ENCODE measurements around the gene B4GALNT3.

DNA sequence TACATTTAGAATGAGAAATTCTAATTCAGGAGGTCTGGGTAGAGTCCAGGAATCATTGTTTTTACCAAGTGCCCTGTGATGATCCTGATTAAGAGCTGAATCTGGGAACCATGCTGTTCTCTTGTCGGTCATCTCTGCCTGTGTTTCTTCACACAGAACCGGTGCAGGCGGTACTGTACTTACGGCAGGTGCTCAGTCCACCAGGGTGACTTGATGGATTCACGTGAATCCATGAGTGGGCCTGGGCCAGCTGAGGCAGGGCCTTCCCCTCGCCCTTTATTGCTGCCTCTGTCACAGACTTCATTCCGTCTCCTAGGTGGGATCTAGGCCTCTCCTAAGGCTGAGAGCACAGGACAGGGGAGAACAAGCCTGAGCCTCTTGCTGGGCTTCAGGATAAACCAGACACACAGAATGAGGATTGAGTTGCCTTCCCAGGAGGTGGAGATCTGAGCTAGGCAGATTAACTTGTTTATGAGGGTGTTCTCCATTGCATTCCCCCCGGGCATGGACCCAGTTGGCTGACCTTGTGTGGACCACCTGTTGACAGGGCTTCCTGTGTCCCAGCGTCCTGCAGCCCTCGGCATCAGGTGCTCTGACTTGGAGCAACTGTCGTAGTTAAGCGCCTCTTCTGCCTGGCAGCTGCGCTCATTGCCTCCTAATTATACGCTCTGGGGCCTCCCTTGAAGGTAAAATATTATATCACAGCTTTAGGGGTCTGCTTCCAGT, 42.1 kb downstream of the B4GALNT3 start:
- TF ChIP-seq POLR2A (IDR thresholded peaks at IDR 0.05) (no peak), EP300 (IDR thresholded peaks at IDR 0.05) (no peak)
- TF ChIP-seq, protein P1, sequence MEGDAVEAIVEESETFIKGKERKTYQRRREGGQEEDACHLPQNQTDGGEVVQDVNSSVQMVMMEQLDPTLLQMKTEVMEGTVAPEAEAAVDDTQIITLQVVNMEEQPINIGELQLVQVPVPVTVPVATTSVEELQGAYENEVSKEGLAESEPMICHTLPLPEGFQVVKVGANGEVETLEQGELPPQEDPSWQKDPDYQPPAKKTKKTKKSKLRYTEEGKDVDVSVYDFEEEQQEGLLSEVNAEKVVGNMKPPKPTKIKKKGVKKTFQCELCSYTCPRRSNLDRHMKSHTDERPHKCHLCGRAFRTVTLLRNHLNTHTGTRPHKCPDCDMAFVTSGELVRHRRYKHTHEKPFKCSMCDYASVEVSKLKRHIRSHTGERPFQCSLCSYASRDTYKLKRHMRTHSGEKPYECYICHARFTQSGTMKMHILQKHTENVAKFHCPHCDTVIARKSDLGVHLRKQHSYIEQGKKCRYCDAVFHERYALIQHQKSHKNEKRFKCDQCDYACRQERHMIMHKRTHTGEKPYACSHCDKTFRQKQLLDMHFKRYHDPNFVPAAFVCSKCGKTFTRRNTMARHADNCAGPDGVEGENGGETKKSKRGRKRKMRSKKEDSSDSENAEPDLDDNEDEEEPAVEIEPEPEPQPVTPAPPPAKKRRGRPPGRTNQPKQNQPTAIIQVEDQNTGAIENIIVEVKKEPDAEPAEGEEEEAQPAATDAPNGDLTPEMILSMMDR (IDR thresholded peaks at IDR 0.05) = no peak

Measured in ovary (tissue), 3 donors.